GM12891 (cell line): Measurements from ENCODE around the gene SHKBP1.

Experiments used
- DNase-seq: peaks from one replicate; pipeline ENCODE4 v3.0.0; 2011; ENCODE audit warnings: low spot score; ENCODE audit not compliant: insufficient read length
- FAIRE-seq: peaks from 2 replicates; lab custom pipeline; 2011; peaks lifted over from hg19 to GRCh38; lab: Jason Lieb, UNC
- PAX5 ChIP-seq: IDR thresholded peaks from 2 replicates; pipeline ENCODE4 v1.6.1; 2011; ENCODE audit warnings: low read length, moderate library complexity, mild to moderate bottlenecking; ENCODE audit not compliant: insufficient read depth, severe bottlenecking
- POLR2A ChIP-seq: IDR thresholded peaks from 2 replicates; pipeline ENCODE4 v1.6.1; 2011; ENCODE audit warnings: low read depth, low read length, control low read depth
- POLR2AphosphoS5 ChIP-seq: IDR thresholded peaks from 2 replicates; pipeline ENCODE4 v1.6.1; 2011; ENCODE audit warnings: low read depth, low read length, control low read depth
- POU2F2 ChIP-seq: IDR thresholded peaks from 2 replicates; pipeline ENCODE4 v1.6.1; 2011; ENCODE audit warnings: low read depth, mild to moderate bottlenecking, control low read depth, low read length, moderate library complexity
- SPI1 ChIP-seq: IDR thresholded peaks from 2 replicates; pipeline ENCODE4 v1.6.1; 2011; ENCODE audit warnings: low read depth, low read length, control low read depth
- TAF1 ChIP-seq: IDR thresholded peaks from 2 replicates; pipeline ENCODE4 v1.6.1; 2011; ENCODE audit warnings: low read depth, low read length, control low read depth

The SHKBP1 gene

DNA sequence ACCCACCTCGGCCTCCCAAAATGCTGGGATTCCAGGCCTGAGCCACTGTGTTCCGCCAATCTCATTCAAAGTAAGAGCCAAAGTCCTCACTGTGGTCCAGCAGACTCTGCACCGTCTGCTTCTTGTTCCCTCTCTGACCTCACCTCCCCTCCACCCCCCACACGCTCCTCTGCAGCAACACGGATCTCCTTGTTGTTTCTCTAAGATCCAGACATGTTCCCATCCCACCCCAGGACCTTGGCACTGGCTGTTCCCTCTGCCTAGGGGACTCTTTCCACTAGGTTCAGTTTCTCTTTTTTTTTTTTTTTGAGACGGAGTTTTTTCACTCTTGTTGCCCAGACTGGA is 62.9 kb downstream of the SHKBP1 start:
- DNase-seq (no peak), FAIRE-seq (no peak)
- TF ChIP-seq POLR2A: no peak
- TF ChIP-seq POLR2AphosphoS5: no peak
- TF ChIP-seq SPI1: no peak
- no peak for TF ChIP-seq POU2F2

DNA sequence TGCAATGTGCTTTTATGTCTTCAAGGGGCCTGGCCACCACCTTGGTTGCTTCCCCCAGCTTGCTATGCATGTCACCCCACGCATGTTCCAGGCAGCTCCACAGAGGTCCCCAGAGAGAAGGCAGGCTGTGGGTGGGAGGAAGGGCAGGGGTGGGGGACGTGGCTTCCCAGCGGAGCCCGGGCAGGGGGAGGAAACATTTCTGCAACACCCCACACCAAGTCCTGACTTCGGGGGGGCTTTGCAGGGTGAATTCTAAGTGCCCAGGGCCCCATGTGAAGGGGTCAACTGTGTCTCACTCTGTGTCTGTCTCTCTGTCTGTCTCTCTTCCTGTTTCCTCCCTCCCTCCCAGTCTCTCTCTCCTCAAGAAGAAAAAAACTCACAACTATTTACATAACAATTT is 64.1 kb downstream of the SHKBP1 start:
- TF ChIP-seq PAX5 (no peak), POU2F2 (no peak), SPI1 (no peak), TAF1 (no peak), POLR2AphosphoS5 (no peak), POLR2A (no peak)
- FAIRE-seq (no peak), DNase-seq (no peak)
